HCT116 (cell line): ENCODE data around the gene EXOC4.

Experiments used
- CTCF ChIP-seq, 3 experiments: fragments of 200-600 bp in 1 of 3; sonication (generic) in 1 of 3; IDR thresholded peaks in 2 of 3; conservative IDR thresholded peaks in 1 of 3; 2 replicates each; pipeline ENCODE4 v1.5.1; 2012 to 2017; ENCODE audit warnings: low read depth in 2 of 3, low read length in 2 of 3, antibody characterized with exemption in 1 of 3, borderline replicate concordance in 1 of 3, control low read depth in 1 of 3, mild to moderate bottlenecking in 1 of 3, mixed read lengths in 1 of 3, mixed run types in 1 of 3, moderate library complexity in 1 of 3; ENCODE audit not compliant: insufficient read depth in 1 of 3
- EZH2 ChIP-seq: fragments of 200-600 bp; sonication (generic); IDR thresholded peaks from 2 replicates; pipeline ENCODE4 v1.6.1; 2017; ENCODE audit warnings: antibody characterized with exemption, mixed run types
- POLR2A ChIP-seq: IDR thresholded peaks from 2 replicates; pipeline ENCODE4 v1.7.0; 2011; ENCODE audit warnings: borderline replicate concordance; ENCODE audit not compliant: insufficient read depth, insufficient read length; ENCODE audit errors: extremely low read depth
- RAD21 ChIP-seq: IDR thresholded peaks from 2 replicates; pipeline ENCODE4 v1.6.1; 2012; ENCODE audit warnings: low read depth, mild to moderate bottlenecking
- REST ChIP-seq: IDR thresholded peaks from 2 replicates; pipeline ENCODE4 v1.6.1; 2012; ENCODE audit warnings: low read depth
- SRF ChIP-seq: IDR thresholded peaks from 2 replicates; pipeline ENCODE4 v1.6.1; 2012; ENCODE audit warnings: low read depth
- TCF7L2 ChIP-seq: IDR thresholded peaks from 2 replicates; pipeline ENCODE4 v1.7.0; 2011; ENCODE audit warnings: borderline replicate concordance, inconsistent platforms; ENCODE audit not compliant: insufficient read depth, insufficient read length; ENCODE audit errors: extremely low read depth

GRCh38 chr7:133275008-133275407 is 22.1 kb downstream of the EXOC4 start:
- peak in 1 of 3 experiments; percentile 39; a peak in 2 of 6 replicates for TF ChIP-seq CTCF (IDR thresholded peaks at IDR 0.05 in 2 of 3, conservative IDR thresholded peaks at IDR 0.05 in 1 of 3; ENCODE audit: borderline replicate concordance in 1 of 3, insufficient read depth in 1 of 3, low read depth in 2 of 3, low read length in 2 of 3)
- TF ChIP-seq RAD21 = peak; percentile 43
- no peak for TF ChIP-seq REST
- TF ChIP-seq TCF7L2 = no peak
- TF ChIP-seq POLR2A = no peak
- no peak for TF ChIP-seq SRF
- no peak for TF ChIP-seq EZH2
